Panc1 (cell line): ENCODE measurements around the gene LRRC73. TPM values are rescaled to one million over a fixed set of nuclear protein-coding genes. Genes with fewer than 3 reads are reported as not detected.

Experiments used
- ATAC-seq: fragments of 200-7000 bp; cut with Tn5 transposase; 2 replicates; pipeline ENCODE4 v1.9.1; 2020; ENCODE audit warnings: mild to moderate bottlenecking, moderate library complexity
- BruUV-seq: library from RNA; stranded (reverse); fragments of 400-500 nt; replicated peaks from 2 replicates; lab custom pipeline; 2021; lab: Mats Ljungman, UMichigan
- CTCF ChIA-PET: fragments of 300-600 bp; sonication (Branson Sonifier 250); formaldehyde crosslinking; loops from one replicate; lab custom pipeline; 2022; ENCODE audit warnings: antibody characterized with exemption; lab: Charles Lee
- POLR2A ChIA-PET: fragments of 300-600 bp; sonication (Branson Sonifier 250); formaldehyde crosslinking; loops from one replicate; lab custom pipeline; 2022; ENCODE audit warnings: antibody characterized with exemption; lab: Charles Lee
- DNase-seq: peaks from one replicate; pipeline ENCODE4 v3.0.0-alpha.2; 2010; ENCODE audit warnings: low read depth, low spot score
- H3K27ac ChIP-seq: 2 replicates; pipeline ENCODE4 v1.5.1; 2011; ENCODE audit warnings: mild to moderate bottlenecking, low read length, inconsistent platforms
- H3K27me3 ChIP-seq: fragments of 200-500 bp; sonication (Bioruptor generic); 2 replicates; pipeline ENCODE4 v1.6.0; 2014; ENCODE audit warnings: low read length, inconsistent platforms; ENCODE audit not compliant: control insufficient read depth, insufficient read depth
- H3K36me3 ChIP-seq: fragments of 200-500 bp; sonication (Bioruptor generic); 2 replicates; pipeline ENCODE4 v1.5.1; 2014; ENCODE audit warnings: inconsistent platforms, mild to moderate bottlenecking, low read length, moderate library complexity; ENCODE audit not compliant: control insufficient read depth, insufficient read depth
- H3K4me1 ChIP-seq: 2 replicates; pipeline ENCODE4 v1.5.1; 2011; ENCODE audit warnings: inconsistent platforms, mild to moderate bottlenecking, low read length, moderate library complexity; ENCODE audit not compliant: control insufficient read depth, insufficient read depth
- H3K4me3 ChIP-seq, 2 experiments: 2 replicates each; pipeline ENCODE4 v1.5.1; 2011 to 2012; ENCODE audit warnings: low read depth in 2 of 2, low read length in 2 of 2, mild to moderate bottlenecking in 2 of 2, inconsistent platforms in 1 of 2, moderate library complexity in 1 of 2
- H3K9me3 ChIP-seq: fragments of 200-500 bp; sonication (Bioruptor generic); 2 replicates; pipeline ENCODE4 v1.5.1; 2014; ENCODE audit warnings: low read depth, mild to moderate bottlenecking, inconsistent platforms, low read length, moderate library complexity; ENCODE audit not compliant: control insufficient read depth, insufficient read depth
- CTCF ChIP-seq: fragments of 450-650 bp; IDR thresholded peaks from 2 replicates; pipeline ENCODE4 v1.5.1; 2017; ENCODE audit warnings: mild to moderate bottlenecking
- POLR2AphosphoS5 ChIP-seq: IDR thresholded peaks from 2 replicates; pipeline ENCODE4 v1.6.1; 2012; ENCODE audit warnings: mild to moderate bottlenecking, low read depth, low read length, moderate library complexity
- SIN3A ChIP-seq: IDR thresholded peaks from 2 replicates; pipeline ENCODE4 v1.6.1; 2012; ENCODE audit warnings: low read depth, mild to moderate bottlenecking, low read length, moderate library complexity, borderline replicate concordance; ENCODE audit not compliant: insufficient read depth
- TCF7L2 ChIP-seq: IDR thresholded peaks from 2 replicates; pipeline ENCODE4 v1.6.1; 2011; ENCODE audit warnings: mild to moderate bottlenecking, low read depth, low read length, inconsistent platforms
- in situ Hi-C: cut with HindIII; loops from 2 replicates; pipeline ENCODE4 v1.10.0; 2016; ENCODE audit warnings: low sequenced_read_pairs, low pct_unique_long_range_greater_than_20kb
- intact Hi-C: fragments of 100-400 bp; cut with micrococcal nuclease; formaldehyde crosslinking; loops from one replicate; pipeline ENCODE4 v1.10.0; 2022; ENCODE audit not compliant: unreplicated experiment
- total RNA-seq: library from RNA; stranded (reverse); gene quantifications from one replicate; pipeline ENCODE4 v1.2.1, GENCODE V29; 2021; ENCODE audit not compliant: unreplicated experiment
- TF ChIP-seq, protein P1 (sequence below), 2 experiments: IDR thresholded peaks; 2 replicates each; pipeline ENCODE4 v1.6.1; 2011 to 2012; ENCODE audit warnings: low read depth in 2 of 2, control low read depth in 1 of 2, low read length in 1 of 2, mild to moderate bottlenecking in 1 of 2, moderate library complexity in 1 of 2; ENCODE audit not compliant: insufficient read depth in 1 of 2

Gene LRRC73
- total RNA-seq, 1 experiment from 2014 or later: 2.9 TPM

- no peak for ATAC-seq
- in situ Hi-C loops (loop anchor here (10.0 kb wide), 1 partner anchor 72 kb away; no protein-coding TSS in a partner anchor), intact Hi-C loops (no loop called here)
- CTCF ChIA-PET: interaction anchor here (0.6 kb wide), 1 partner anchor 33 kb away, joined by 3 read pairs; no protein-coding TSS in a partner anchor
- no peak for DNase-seq
- Histone ChIP-seq H3K4me1 (peaks cover 2% of the 10 kb centered on the region; the same call in 1 of the 2 replicates), H3K4me3 (no peak overlapping the region), H3K9me3 (no peaks in the 10 kb centered on the region), H3K27me3 (no peaks in the 10 kb centered on the region), H3K27ac (no peak overlapping the region), H3K36me3 (peaks cover 29% of the 10 kb centered on the region)
- TF ChIP-seq SIN3A (no peak), POLR2AphosphoS5 (no peak), CTCF (no peak), TCF7L2 (no peak)
- TF ChIP-seq, protein P1, sequence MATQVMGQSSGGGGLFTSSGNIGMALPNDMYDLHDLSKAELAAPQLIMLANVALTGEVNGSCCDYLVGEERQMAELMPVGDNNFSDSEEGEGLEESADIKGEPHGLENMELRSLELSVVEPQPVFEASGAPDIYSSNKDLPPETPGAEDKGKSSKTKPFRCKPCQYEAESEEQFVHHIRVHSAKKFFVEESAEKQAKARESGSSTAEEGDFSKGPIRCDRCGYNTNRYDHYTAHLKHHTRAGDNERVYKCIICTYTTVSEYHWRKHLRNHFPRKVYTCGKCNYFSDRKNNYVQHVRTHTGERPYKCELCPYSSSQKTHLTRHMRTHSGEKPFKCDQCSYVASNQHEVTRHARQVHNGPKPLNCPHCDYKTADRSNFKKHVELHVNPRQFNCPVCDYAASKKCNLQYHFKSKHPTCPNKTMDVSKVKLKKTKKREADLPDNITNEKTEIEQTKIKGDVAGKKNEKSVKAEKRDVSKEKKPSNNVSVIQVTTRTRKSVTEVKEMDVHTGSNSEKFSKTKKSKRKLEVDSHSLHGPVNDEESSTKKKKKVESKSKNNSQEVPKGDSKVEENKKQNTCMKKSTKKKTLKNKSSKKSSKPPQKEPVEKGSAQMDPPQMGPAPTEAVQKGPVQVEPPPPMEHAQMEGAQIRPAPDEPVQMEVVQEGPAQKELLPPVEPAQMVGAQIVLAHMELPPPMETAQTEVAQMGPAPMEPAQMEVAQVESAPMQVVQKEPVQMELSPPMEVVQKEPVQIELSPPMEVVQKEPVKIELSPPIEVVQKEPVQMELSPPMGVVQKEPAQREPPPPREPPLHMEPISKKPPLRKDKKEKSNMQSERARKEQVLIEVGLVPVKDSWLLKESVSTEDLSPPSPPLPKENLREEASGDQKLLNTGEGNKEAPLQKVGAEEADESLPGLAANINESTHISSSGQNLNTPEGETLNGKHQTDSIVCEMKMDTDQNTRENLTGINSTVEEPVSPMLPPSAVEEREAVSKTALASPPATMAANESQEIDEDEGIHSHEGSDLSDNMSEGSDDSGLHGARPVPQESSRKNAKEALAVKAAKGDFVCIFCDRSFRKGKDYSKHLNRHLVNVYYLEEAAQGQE (IDR thresholded peaks at IDR 0.05; ENCODE audit: insufficient read depth in 1 of 2, low read depth in 2 of 2, low read length in 1 of 2): no peak
- POLR2A ChIA-PET: no interaction called here
- BruUV-seq: no TSS peak
These were observed 13.1 kb upstream of the LRRC73 start for GRCh38 chr6:43523284-43523683.

DNA sequence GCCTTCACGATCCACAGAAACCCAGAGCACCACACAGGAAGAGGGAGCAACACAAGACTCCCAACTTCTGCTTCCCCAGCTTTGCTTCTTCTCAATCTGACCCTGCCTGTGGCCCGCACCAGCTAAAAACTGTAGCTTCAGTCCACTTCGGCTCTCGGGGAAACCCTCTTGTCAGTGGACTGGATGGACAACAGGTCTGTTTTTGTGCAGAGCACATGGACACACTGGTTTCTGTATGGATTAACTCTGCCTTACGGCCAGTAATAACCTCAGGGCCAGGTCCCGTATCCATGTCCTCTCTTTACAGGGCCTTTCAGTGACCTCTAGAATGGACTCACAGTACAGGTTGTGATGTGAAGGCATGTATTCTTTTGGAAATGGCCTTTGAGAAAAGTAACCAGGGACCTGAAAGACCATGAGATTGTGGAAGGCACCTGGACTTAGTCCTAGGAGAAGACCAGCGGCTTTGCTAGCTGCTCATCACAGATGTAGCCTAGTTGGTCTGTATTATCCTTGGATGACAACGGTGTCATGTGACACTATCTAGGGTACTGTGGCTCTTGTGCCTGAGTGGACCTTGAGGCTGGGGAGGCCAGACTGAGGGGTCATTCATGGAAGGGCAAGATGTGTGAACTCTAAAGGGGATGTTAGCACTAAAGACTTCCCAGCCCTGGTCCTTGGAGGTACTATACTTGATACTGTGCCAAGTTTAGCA is 12.6 kb upstream of the LRRC73 start:
- Histone ChIP-seq H3K9me3 (no peaks in the 10 kb centered on the region), H3K27me3 (no peaks in the 10 kb centered on the region), H3K36me3 (peaks cover 26% of the 10 kb centered on the region), H3K4me1 (peaks cover 7% of the 10 kb centered on the region; the same call in 1 of the 2 replicates), H3K27ac (no peak overlapping the region), H3K4me3 (no peak overlapping the region)
- DNase-seq (no peak), ATAC-seq (peak; percentile 20; the same call in 1 of the 2 replicates)
- no TSS peak for BruUV-seq
- intact Hi-C loops (no loop called here), in situ Hi-C loops (loop anchor here (10.0 kb wide), 1 partner anchor 72 kb away; no protein-coding TSS in a partner anchor)
- ChIA-PET CTCF (interaction anchor here (0.6 kb wide), 1 partner anchor 34 kb away, joined by 3 read pairs; no protein-coding TSS in a partner anchor), POLR2A (no interaction called here)
- TF ChIP-seq, protein P1 (IDR thresholded peaks at IDR 0.05; ENCODE audit: insufficient read depth in 1 of 2, low read depth in 2 of 2, low read length in 1 of 2): no peak
- TF ChIP-seq POLR2AphosphoS5: peak; percentile 16; the same call in 1 of the 2 replicates
